ENCODE results near the gene FEM1A.

- TF ChIP-seq KLF16 (CRISPR knock-in tag; IDR thresholded peaks at IDR 0.05) (no peak), NFE2L2 (IDR thresholded peaks at IDR 0.05; ENCODE audit: low read length) (no peak), GMEB1 (CRISPR knock-in tag; IDR thresholded peaks at IDR 0.05; ENCODE audit: borderline replicate concordance) (no peak), RARG (CRISPR knock-in tag; IDR thresholded peaks at IDR 0.05; ENCODE audit: low read depth) (no peak), ZNF274 (CRISPR knock-in tag; IDR thresholded peaks at IDR 0.05) (no peak)
Measured at GRCh38 chr19:4774136-4774535, 17.4 kb upstream of the FEM1A start.
